Measurements from ENCODE around the gene A3GALT2. TPM values are rescaled to one million over a fixed set of nuclear protein-coding genes. Genes with fewer than 3 reads are reported as not detected.

A3GALT2 gene
- total RNA-seq, 1 experiment from 2014 or later = not detected

- no peaks in the 10 kb centered on the region for H3K9me3 Mint-ChIP-seq
- no peaks in the 10 kb centered on the region for H3K36me3 Mint-ChIP-seq
- no peak for DNase-seq (ENCODE audit: low spot score)
- H3K27ac Mint-ChIP-seq = no peak overlapping the region
- TF ChIP-seq AFF4 (CRISPR knock-in tag; IDR thresholded peaks at IDR 0.05; ENCODE audit: borderline replicate concordance) (no peak), E2F1 (CRISPR knock-in tag; IDR thresholded peaks at IDR 0.05) (no peak), TEAD1 (CRISPR knock-in tag; IDR thresholded peaks at IDR 0.05) (no peak)
- ATAC-seq = no peak
- H3K4me1 Mint-ChIP-seq = peaks cover 58% of the 10 kb centered on the region
- CTCF ChIA-PET = interaction anchor here (1.3 to 4.1 kb wide), 7 partner anchors 10 to 46 kb away, joined by 4 to 37 read pairs (median 11); no protein-coding TSS in a partner anchor
- H3K27me3 Mint-ChIP-seq (ENCODE audit: low read depth) = peaks cover 76% of the 10 kb centered on the region
- no peak overlapping the region for H3K4me3 Mint-ChIP-seq
- POLR2A ChIA-PET = interaction anchor here (1.0 kb wide), 1 partner anchor 189 kb away, joined by 3 read pairs; no protein-coding TSS in a partner anchor
Measured at GRCh38 chr1:33341190-33341589, 20.3 kb upstream of the A3GALT2 start.

GRCh38 chr1:33339413-33339812, 18.5 kb upstream of the A3GALT2 start:
- no peak overlapping the region for H3K4me3 Mint-ChIP-seq
- no peaks in the 10 kb centered on the region for H3K9me3 Mint-ChIP-seq
- H3K4me1 Mint-ChIP-seq = peaks cover 58% of the 10 kb centered on the region
- DNase-seq (ENCODE audit: low spot score) = no peak
- peaks cover 63% of the 10 kb centered on the region for H3K27me3 Mint-ChIP-seq (ENCODE audit: low read depth)
- no peak for ATAC-seq
- ChIA-PET POLR2A (no interaction called here), CTCF (interaction anchor here (0.6 to 4.1 kb wide), 14 partner anchors 9 to 202 kb away, joined by 3 to 37 read pairs (median 4); partner anchors contain the start of genes A3GALT2 and TRIM62)
- H3K27ac Mint-ChIP-seq = no peak overlapping the region
- TF ChIP-seq ARID4B (CRISPR knock-in tag; IDR thresholded peaks at IDR 0.05; ENCODE audit: borderline replicate concordance) (no peak), ZBTB21 (CRISPR knock-in tag; IDR thresholded peaks at IDR 0.05; ENCODE audit: borderline replicate concordance) (no peak), EMX1 (CRISPR knock-in tag; IDR thresholded peaks at IDR 0.05) (no peak), ZNF263 (CRISPR knock-in tag; IDR thresholded peaks at IDR 0.05; ENCODE audit: low read depth) (no peak), PRRX2 (CRISPR knock-in tag; IDR thresholded peaks at IDR 0.05) (no peak), KAT7 (CRISPR knock-in tag; IDR thresholded peaks at IDR 0.05; ENCODE audit: borderline replicate concordance) (no peak), ZNF121 (CRISPR knock-in tag; IDR thresholded peaks at IDR 0.05) (no peak), PRDM15 (CRISPR knock-in tag; IDR thresholded peaks at IDR 0.05) (no peak), ZNF423 (CRISPR knock-in tag; IDR thresholded peaks at IDR 0.05) (no peak), NFE2L1 (CRISPR knock-in tag; IDR thresholded peaks at IDR 0.05) (no peak), ZNF671 (CRISPR knock-in tag; IDR thresholded peaks at IDR 0.05) (no peak), IRF1 (CRISPR knock-in tag; IDR thresholded peaks at IDR 0.05) (no peak), ZNF317 (CRISPR knock-in tag; IDR thresholded peaks at IDR 0.05; ENCODE audit: borderline replicate concordance, low read depth) (no peak)
- no peaks in the 10 kb centered on the region for H3K36me3 Mint-ChIP-seq

Measured in WTC11 (cell line).